Endodermal cell (in vitro differentiated cells): Measurements from ENCODE around the gene MTHFD1L. TPM values are rescaled to one million over a fixed set of nuclear protein-coding genes. Genes with fewer than 3 reads are reported as not detected.
A peak's percentile ranks its signal among the peaks of the same experiment; 100 is the strongest.

ENCODE experiments used
- DNase-seq: peaks from one replicate; pipeline ENCODE4 v3.0.0-alpha.2; 2017
- H3K27ac ChIP-seq: 2 replicates; pipeline ENCODE4 v1.5.1; 2013; ENCODE audit warnings: mild to moderate bottlenecking, low read depth, low read length, moderate library complexity
- H3K27me3 ChIP-seq: 2 replicates; pipeline ENCODE4 v1.6.1; 2013; ENCODE audit warnings: mild to moderate bottlenecking, low read length, moderate library complexity; ENCODE audit not compliant: insufficient read depth, control insufficient read depth, poor library complexity, severe bottlenecking
- H3K36me3 ChIP-seq: 2 replicates; pipeline ENCODE4 v1.7.0; 2013; ENCODE audit warnings: mild to moderate bottlenecking, low read length, moderate library complexity; ENCODE audit not compliant: control insufficient read depth, insufficient read depth
- H3K4me1 ChIP-seq: one replicate; pipeline ENCODE4 v1.7.0; 2013; ENCODE audit warnings: low read length; ENCODE audit not compliant: control insufficient read depth, insufficient read depth
- H3K4me3 ChIP-seq: 2 replicates; pipeline ENCODE4 v1.5.1; 2013; ENCODE audit warnings: mild to moderate bottlenecking, low read length, moderate library complexity
- H3K9ac ChIP-seq: 2 replicates; pipeline ENCODE4 v1.6.1; 2013; ENCODE audit warnings: mild to moderate bottlenecking, low read length, moderate library complexity; ENCODE audit not compliant: poor library complexity, severe bottlenecking; ENCODE audit errors: extremely low read depth
- H3K9me3 ChIP-seq: 2 replicates; pipeline ENCODE4 v1.6.1; 2013; ENCODE audit warnings: mild to moderate bottlenecking, low read length, moderate library complexity; ENCODE audit not compliant: control insufficient read depth
- H3K27ac Mint-ChIP-seq: 2 replicates; pipeline ENCODE4 v1.8.0; 2020; ENCODE audit warnings: mixed read lengths
- H3K27me3 Mint-ChIP-seq: 2 replicates; pipeline ENCODE4 v1.8.0; 2021; ENCODE audit warnings: mild to moderate bottlenecking, mixed read lengths; ENCODE audit not compliant: insufficient read depth
- H3K36me3 Mint-ChIP-seq: 2 replicates; pipeline ENCODE4 v1.8.0; 2020; ENCODE audit warnings: low read depth, mixed read lengths
- H3K4me1 Mint-ChIP-seq: 2 replicates; pipeline ENCODE4 v1.8.0; 2020; ENCODE audit warnings: mixed read lengths
- H3K4me3 Mint-ChIP-seq: 2 replicates; pipeline ENCODE4 v1.8.0; 2020; ENCODE audit warnings: mild to moderate bottlenecking, moderate library complexity, mixed read lengths
- H3K9me3 Mint-ChIP-seq: 2 replicates; pipeline ENCODE4 v1.8.0; 2020; ENCODE audit warnings: mild to moderate bottlenecking, mixed read lengths
- CTCF ChIP-seq: fragments of 200-600 bp; sonication (generic); conservative IDR thresholded peaks from 2 replicates; pipeline ENCODE4 v1.5.0; 2021; ENCODE audit warnings: antibody characterized with exemption, mild to moderate bottlenecking
- WGBS, 2 experiments: methylation state at CpG; one replicate each; pipeline versions ENCODE4 v1.1.5 to v1.1.7; 2013; ENCODE audit warnings: missing lambda C conversion rate in 2 of 2, mixed read lengths in 1 of 2; ENCODE audit not compliant: insufficient coverage in 1 of 2, insufficient read length in 1 of 2; 5-methylcytosine and 5-hydroxymethylcytosine counted together
- total RNA-seq, 2 donors: library from RNA; stranded (reverse); fragmentation: NEBNext Ultra II Directional in 1 of 2; extraction: Animal tissue kit (Norgen Biotek cat#: 25700) in 1 of 2; gene quantifications; 2 replicates in 1 of 2; 3 replicates in 1 of 2; pipeline ENCODE4 v1.2.1, GENCODE V29; 2021

Gene MTHFD1L
- total RNA-seq, 2 donors from 2014 or later: 70.2 to 72.6 TPM

DNA sequence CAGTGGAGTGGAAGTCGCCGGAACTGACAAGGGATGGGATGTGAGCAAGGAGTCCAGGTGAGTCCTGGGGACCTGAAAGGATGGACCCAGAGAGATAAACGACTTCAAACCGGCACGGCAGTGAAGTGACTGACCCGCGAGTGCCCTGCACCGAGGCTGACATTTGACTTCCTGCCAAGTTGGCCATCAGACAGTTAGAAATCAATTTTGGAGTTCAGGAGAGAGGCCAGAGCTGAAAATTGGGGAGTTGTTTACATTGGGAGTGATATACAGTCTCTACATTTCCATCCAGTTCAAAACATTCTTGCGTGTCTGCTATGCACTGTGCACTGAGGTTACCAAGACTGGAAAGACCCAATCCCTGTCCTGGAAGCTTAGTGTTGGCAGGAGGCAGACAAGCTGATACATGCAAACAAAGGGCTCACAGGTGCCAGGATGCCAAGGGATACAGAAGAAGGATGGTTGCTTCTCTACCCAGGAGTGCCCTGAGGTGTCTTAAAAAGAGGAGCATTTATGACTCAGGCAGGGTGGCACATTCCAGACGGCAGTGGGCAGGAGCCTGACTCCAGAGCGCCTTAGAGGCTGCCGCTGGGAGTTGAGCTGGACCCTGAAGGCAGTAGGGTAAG lies 186.6 kb downstream of the MTHFD1L start:
- Mint-ChIP-seq H3K36me3 (peaks cover 48% of the 10 kb centered on the region), H3K9me3 (peaks cover 2% of the 10 kb centered on the region), H3K4me1 (no peaks in the 10 kb centered on the region), H3K27ac (no peak overlapping the region), H3K4me3 (no peak overlapping the region), H3K27me3 (no peaks in the 10 kb centered on the region)
- WGBS, 2 experiments: 96 to 97% methylated on average over 12 of the region's 12 CpGs
- H3K4me3 ChIP-seq: no peak overlapping the region
- no peak overlapping the region for H3K9ac ChIP-seq
- peaks cover 38% of the 10 kb centered on the region for H3K36me3 ChIP-seq
- H3K27me3 ChIP-seq: no peaks in the 10 kb centered on the region
- no peak overlapping the region for H3K27ac ChIP-seq
- DNase-seq: no peak
- no peaks in the 10 kb centered on the region for H3K4me1 ChIP-seq
- H3K9me3 ChIP-seq: no peaks in the 10 kb centered on the region
- no peak for TF ChIP-seq CTCF

GRCh38 chr6:151054306-151054705 lies 188.8 kb downstream of the MTHFD1L start:
- Mint-ChIP-seq H3K4me1 (no peaks in the 10 kb centered on the region), H3K4me3 (no peak overlapping the region), H3K27me3 (no peaks in the 10 kb centered on the region), H3K36me3 (peaks cover 36% of the 10 kb centered on the region), H3K9me3 (no peaks in the 10 kb centered on the region), H3K27ac (no peak overlapping the region)
- Histone ChIP-seq H3K9me3 (no peaks in the 10 kb centered on the region), H3K4me3 (no peak overlapping the region), H3K27ac (peak overlapping the region; percentile 5), H3K36me3 (peaks cover 24% of the 10 kb centered on the region), H3K9ac (no peak overlapping the region), H3K27me3 (no peaks in the 10 kb centered on the region), H3K4me1 (no peaks in the 10 kb centered on the region)
- 77 to 89% methylated on average over 8 of the region's 8 CpGs for WGBS, 2 experiments
- DNase-seq: no peak
- no peak for TF ChIP-seq CTCF

DNA sequence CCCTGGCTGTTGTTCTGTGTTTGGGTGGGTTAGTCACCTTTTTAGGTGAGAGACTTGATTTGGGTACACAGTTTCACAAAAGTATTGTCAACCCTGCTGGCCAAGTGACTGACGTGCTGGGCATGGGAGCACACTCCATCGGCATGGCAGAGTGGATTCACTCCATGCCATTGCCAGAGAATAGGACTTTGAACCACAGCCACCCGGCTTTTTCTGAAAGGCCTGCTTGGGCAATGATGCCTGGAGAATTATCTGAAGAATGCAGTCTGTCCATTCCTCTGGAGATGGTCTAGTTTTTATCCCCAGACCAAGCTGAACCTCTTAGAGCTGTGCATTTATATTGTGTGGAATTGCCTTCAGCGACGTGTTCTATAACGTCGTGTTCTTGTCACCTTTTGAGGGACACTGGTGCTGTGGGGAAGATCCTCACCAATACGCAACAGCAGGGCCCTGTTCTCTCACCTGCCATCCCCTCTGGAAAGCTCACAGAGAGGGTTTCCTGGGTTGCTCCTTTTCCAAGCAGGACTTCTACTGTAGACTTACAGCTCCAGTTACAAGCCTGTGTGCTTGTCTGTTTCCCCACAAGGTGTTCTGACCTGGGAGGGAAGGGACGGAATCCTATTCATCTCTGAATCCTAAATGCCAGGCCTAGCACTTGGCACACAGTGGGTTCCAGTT lies 190.9 kb downstream of the MTHFD1L start:
- Mint-ChIP-seq H3K4me3 (no peak overlapping the region), H3K9me3 (no peaks in the 10 kb centered on the region), H3K27me3 (no peaks in the 10 kb centered on the region), H3K27ac (no peak overlapping the region), H3K4me1 (no peaks in the 10 kb centered on the region), H3K36me3 (peaks cover 26% of the 10 kb centered on the region)
- Histone ChIP-seq H3K36me3 (peaks cover 20% of the 10 kb centered on the region), H3K27me3 (no peaks in the 10 kb centered on the region), H3K4me3 (no peak overlapping the region), H3K9ac (no peak overlapping the region), H3K27ac (no peak overlapping the region), H3K4me1 (no peaks in the 10 kb centered on the region), H3K9me3 (no peaks in the 10 kb centered on the region)
- WGBS, 2 experiments: 93 to 95% methylated on average over 9 of the region's 9 CpGs
- TF ChIP-seq CTCF: no peak
- no peak for DNase-seq
